Stimulated activated naive B cell treated with anti-CD40 and anti-IgM and Interleukin-4, amounts not matched to agents 10 μg/mL and 1 μg/mL and 100 μg/mL, for 72 hours (primary cell): Measurements from ENCODE around the gene SNAPC3.
"Not testable (repeated sequence)": the region's sequence is repeated elsewhere in the genome, so short reads cannot be mapped to it uniquely, and the experiment has no call there.

Experiments
- ATAC-seq, 2 donors: fragments of 150-1000 bp; cut with Tn5 transposase; replicated peaks; 2 replicates each; pipeline ENCODE4 v1.10.0; 2021; ENCODE audit warnings: moderate library complexity in 1 of 2
- DNase-seq: peaks from one replicate; pipeline ENCODE4 v3.0.0; 2021
- H3K27ac Mint-ChIP-seq: one replicate; pipeline ENCODE4 v1.8.0; 2022; ENCODE audit warnings: mild to moderate bottlenecking, mixed read lengths
- H3K27me3 Mint-ChIP-seq, 2 donors: one replicate each; pipeline ENCODE4 v1.8.0; 2022; ENCODE audit warnings: mixed read lengths in 2 of 2
- H3K36me3 Mint-ChIP-seq, 2 donors: one replicate each; pipeline ENCODE4 v1.8.0; 2022; ENCODE audit warnings: mixed read lengths in 2 of 2, mild to moderate bottlenecking in 1 of 2
- H3K4me1 Mint-ChIP-seq, 2 donors: one replicate each; pipeline ENCODE4 v1.8.0; 2022; ENCODE audit warnings: mixed read lengths in 2 of 2, mild to moderate bottlenecking in 1 of 2
- H3K4me3 Mint-ChIP-seq, 2 donors: one replicate each; pipeline ENCODE4 v1.8.0; 2022; ENCODE audit warnings: mild to moderate bottlenecking in 2 of 2, mixed read lengths in 2 of 2, moderate library complexity in 1 of 2
- H3K9me3 Mint-ChIP-seq, 2 donors: one replicate each; pipeline ENCODE4 v1.8.0; 2022; ENCODE audit warnings: mixed read lengths in 2 of 2, mild to moderate bottlenecking in 1 of 2

SNAPC3 gene

GRCh38 chr9:15438891-15439290, 16.2 kb downstream of the SNAPC3 start:
- ATAC-seq (no peak), DNase-seq (no peak)
- peaks cover 50 to 59% of the 10 kb centered on the region in 2 donors for H3K36me3 Mint-ChIP-seq
- H3K4me3 Mint-ChIP-seq: no peak overlapping the region
- H3K4me1 Mint-ChIP-seq: peaks cover 0 to 17% of the 10 kb centered on the region in 2 donors
- no peak overlapping the region for H3K27ac Mint-ChIP-seq
- H3K9me3 Mint-ChIP-seq: peaks cover 0 to 1% of the 10 kb centered on the region in 2 donors
- no peaks in the 10 kb centered on the region for H3K27me3 Mint-ChIP-seq

- ATAC-seq, H3K27me3 Mint-ChIP-seq, DNase-seq, H3K9me3 Mint-ChIP-seq, H3K4me3 Mint-ChIP-seq, H3K4me1 Mint-ChIP-seq, H3K27ac Mint-ChIP-seq: not testable (repeated sequence)
- peaks cover 40 to 54% of the 10 kb centered on the region in 2 donors for H3K36me3 Mint-ChIP-seq
Measured at GRCh38 chr9:15441841-15442240, 19.2 kb downstream of the SNAPC3 start.

- H3K36me3 Mint-ChIP-seq: peaks cover 40 to 55% of the 10 kb centered on the region in 2 donors
- H3K9me3 Mint-ChIP-seq, H3K27me3 Mint-ChIP-seq, ATAC-seq, H3K4me1 Mint-ChIP-seq, H3K4me3 Mint-ChIP-seq, DNase-seq, H3K27ac Mint-ChIP-seq: not testable (repeated sequence)
Measured at GRCh38 chr9:15442264-15442663, 19.6 kb downstream of the SNAPC3 start.

GRCh38 chr9:15444141-15444540, 21.5 kb downstream of the SNAPC3 start:
- Mint-ChIP-seq H3K9me3 (no peaks in the 10 kb centered on the region), H3K36me3 (peaks cover 46 to 50% of the 10 kb centered on the region in 2 donors), H3K4me1 (peaks cover 0 to 5% of the 10 kb centered on the region in 2 donors), H3K27ac (no peak overlapping the region), H3K4me3 (no peak overlapping the region), H3K27me3 (no peaks in the 10 kb centered on the region)
- no peak for ATAC-seq
- DNase-seq: no peak

- H3K9me3 Mint-ChIP-seq: no peaks in the 10 kb centered on the region
- no peak overlapping the region for H3K4me3 Mint-ChIP-seq
- H3K4me1 Mint-ChIP-seq: no peaks in the 10 kb centered on the region
- peaks cover 28 to 30% of the 10 kb centered on the region in 2 donors for H3K36me3 Mint-ChIP-seq
- DNase-seq: no peak
- H3K27me3 Mint-ChIP-seq: no peaks in the 10 kb centered on the region
- ATAC-seq: no peak
- H3K27ac Mint-ChIP-seq: no peak overlapping the region
Measured at GRCh38 chr9:15453956-15454355, 31.3 kb downstream of the SNAPC3 start.

GRCh38 chr9:15461056-15461455, 38.4 kb downstream of the SNAPC3 start:
- Mint-ChIP-seq H3K27me3 (no peaks in the 10 kb centered on the region), H3K36me3 (peaks cover 10 to 25% of the 10 kb centered on the region in 2 donors), H3K9me3 (no peaks in the 10 kb centered on the region), H3K27ac (no peak overlapping the region), H3K4me3 (no peak overlapping the region), H3K4me1 (no peaks in the 10 kb centered on the region)
- DNase-seq (no peak), ATAC-seq (no peak)

- no peak for ATAC-seq
- Mint-ChIP-seq H3K27ac (no peak overlapping the region), H3K4me1 (no peaks in the 10 kb centered on the region), H3K9me3 (no peaks in the 10 kb centered on the region), H3K36me3 (peaks cover 9 to 22% of the 10 kb centered on the region in 2 donors), H3K27me3 (no peaks in the 10 kb centered on the region), H3K4me3 (no peak overlapping the region)
- no peak for DNase-seq
Measured at GRCh38 chr9:15461601-15462000, 38.9 kb downstream of the SNAPC3 start.

GRCh38 chr9:15468145-15468544, 45.5 kb downstream of the SNAPC3 start:
- H3K27me3 Mint-ChIP-seq: no peaks in the 10 kb centered on the region
- H3K27ac Mint-ChIP-seq: peak overlapping the region; percentile 9
- H3K36me3 Mint-ChIP-seq: peaks cover 16 to 31% of the 10 kb centered on the region in 2 donors
- no peak for DNase-seq
- H3K4me3 Mint-ChIP-seq: no peak overlapping the region
- H3K4me1 Mint-ChIP-seq: no peaks in the 10 kb centered on the region
- no peak for ATAC-seq
- H3K9me3 Mint-ChIP-seq: no peaks in the 10 kb centered on the region

- H3K27me3 Mint-ChIP-seq: no peaks in the 10 kb centered on the region
- H3K4me1 Mint-ChIP-seq: no peaks in the 10 kb centered on the region
- DNase-seq (no peak), ATAC-seq (no peak)
- H3K36me3 Mint-ChIP-seq: peaks cover 19 to 33% of the 10 kb centered on the region in 2 donors
- H3K27ac Mint-ChIP-seq: no peak overlapping the region
- H3K4me3 Mint-ChIP-seq: no peak overlapping the region
- no peaks in the 10 kb centered on the region for H3K9me3 Mint-ChIP-seq
Measured at GRCh38 chr9:15469406-15469805, 46.7 kb downstream of the SNAPC3 start.

- ATAC-seq: no peak
- Mint-ChIP-seq H3K4me1 (no peaks in the 10 kb centered on the region), H3K4me3 (no peak overlapping the region), H3K9me3 (no peaks in the 10 kb centered on the region), H3K27ac (no peak overlapping the region), H3K36me3 (peaks cover 19 to 33% of the 10 kb centered on the region in 2 donors), H3K27me3 (no peaks in the 10 kb centered on the region)
- no peak for DNase-seq
Measured at GRCh38 chr9:15469862-15470261, 47.2 kb downstream of the SNAPC3 start.

GRCh38 chr9:15475923-15476536, 53.4 kb downstream of the SNAPC3 start:
- Mint-ChIP-seq H3K9me3 (no peaks in the 10 kb centered on the region), H3K4me1 (no peaks in the 10 kb centered on the region), H3K27me3 (no peaks in the 10 kb centered on the region), H3K36me3 (peaks cover 11 to 30% of the 10 kb centered on the region in 2 donors), H3K4me3 (no peak overlapping the region), H3K27ac (peak overlapping the region; percentile 47)
- ATAC-seq (no peak), DNase-seq (no peak)

- H3K4me1 Mint-ChIP-seq: peaks cover 12 to 15% of the 10 kb centered on the region in 2 donors
- no peak overlapping the region for H3K4me3 Mint-ChIP-seq
- DNase-seq (no peak), ATAC-seq (no peak)
- H3K27ac Mint-ChIP-seq: no peak overlapping the region
- no peaks in the 10 kb centered on the region for H3K27me3 Mint-ChIP-seq
- no peaks in the 10 kb centered on the region for H3K9me3 Mint-ChIP-seq
- peaks cover 19 to 31% of the 10 kb centered on the region in 2 donors for H3K36me3 Mint-ChIP-seq
Measured at GRCh38 chr9:15480028-15480427, 57.4 kb downstream of the SNAPC3 start.

GRCh38 chr9:15482146-15482545, 59.5 kb downstream of the SNAPC3 start:
- Mint-ChIP-seq H3K9me3 (no peaks in the 10 kb centered on the region), H3K36me3 (peaks cover 22 to 25% of the 10 kb centered on the region in 2 donors), H3K4me1 (peaks cover 14 to 15% of the 10 kb centered on the region in 2 donors), H3K27ac (no peak overlapping the region), H3K27me3 (no peaks in the 10 kb centered on the region), H3K4me3 (no peak overlapping the region)
- DNase-seq (no peak), ATAC-seq (no peak)

- ATAC-seq: peak; percentile 56 to 85
Measured at GRCh38 chr9:15484802-15485201, 62.1 kb downstream of the SNAPC3 start.

GRCh38 chr9:15485836-15486666, 63.4 kb downstream of the SNAPC3 start:
- peaks cover 14 to 15% of the 10 kb centered on the region in 2 donors for H3K4me1 Mint-ChIP-seq
- H3K4me3 Mint-ChIP-seq: no peak overlapping the region
- H3K9me3 Mint-ChIP-seq: no peaks in the 10 kb centered on the region
- peaks cover 21 to 27% of the 10 kb centered on the region in 2 donors for H3K36me3 Mint-ChIP-seq
- ATAC-seq (peak in 1 of 2 donors; percentile 38), DNase-seq (no peak)
- no peak overlapping the region for H3K27ac Mint-ChIP-seq
- no peaks in the 10 kb centered on the region for H3K27me3 Mint-ChIP-seq

More at GRCh38 chr9:15484802-15485201, 62.1 kb downstream of the SNAPC3 start:
- H3K4me1 Mint-ChIP-seq: peaks cover 14 to 15% of the 10 kb centered on the region in 2 donors
- no peaks in the 10 kb centered on the region for H3K9me3 Mint-ChIP-seq
- H3K27me3 Mint-ChIP-seq: no peaks in the 10 kb centered on the region
- no peak overlapping the region for H3K4me3 Mint-ChIP-seq
- H3K27ac Mint-ChIP-seq: no peak overlapping the region
- no peak for DNase-seq
- peaks cover 21 to 31% of the 10 kb centered on the region in 2 donors for H3K36me3 Mint-ChIP-seq
